ENCODE measurements around the gene CCR5.

The CCR5 gene

GRCh38 chr3:46409739-46410489, 39.2 kb downstream of the CCR5 start (continued):
- TF ChIP-seq ZNF391 (tag by site-specific recombination; IDR thresholded peaks at IDR 0.05; ENCODE audit: borderline replicate concordance, low read depth): no peak
- TF ChIP-seq ZNF362 (tag by site-specific recombination; IDR thresholded peaks at IDR 0.05): no peak
- no peak for TF ChIP-seq ZNF16 (tag by site-specific recombination; IDR thresholded peaks at IDR 0.05; ENCODE audit: low read depth)
- TF ChIP-seq AEBP2 (tag by site-specific recombination; IDR thresholded peaks at IDR 0.05; ENCODE audit: borderline replicate concordance): no peak
- no peak for TF ChIP-seq ZNF274 (IDR thresholded peaks at IDR 0.05; ENCODE audit: low read length)
- no peak for TF ChIP-seq ZNF274 (tag by site-specific recombination; IDR thresholded peaks at IDR 0.05; ENCODE audit: borderline replicate concordance)

- no peaks in the 10 kb centered on the region for H3K4me1 ChIP-seq (ENCODE audit: control insufficient read depth, insufficient read depth, low read length)
- H3K9me3 ChIP-seq (ENCODE audit: control insufficient read depth, insufficient read depth, low read depth, low read length): no peaks in the 10 kb centered on the region
- no peak overlapping the region for H3K4me3 ChIP-seq (ENCODE audit: low read depth, low read length)
- TF ChIP-seq ZNF132 (tag by site-specific recombination; IDR thresholded peaks at IDR 0.05; ENCODE audit: borderline replicate concordance) (no peak), ZNF292 (tag by site-specific recombination; IDR thresholded peaks at IDR 0.05; ENCODE audit: borderline replicate concordance, low read depth) (no peak), ZNF518A (tag by site-specific recombination; conservative IDR thresholded peaks at IDR 0.05; ENCODE audit: low read depth) (no peak), SP2 (tag by site-specific recombination; IDR thresholded peaks at IDR 0.05) (no peak), ZNF510 (tag by site-specific recombination; IDR thresholded peaks at IDR 0.05; ENCODE audit: insufficient replicate concordance) (no peak), PRDM6 (tag by site-specific recombination; IDR thresholded peaks at IDR 0.05) (no peak), ZNF747 (tag by site-specific recombination; IDR thresholded peaks at IDR 0.05) (no peak), ZNF830 (tag by site-specific recombination; IDR thresholded peaks at IDR 0.05; ENCODE audit: low read depth) (no peak), ZNF324 (tag by site-specific recombination; IDR thresholded peaks at IDR 0.05) (no peak), ZNF701 (tag by site-specific recombination; IDR thresholded peaks at IDR 0.05) (no peak), ZNF621 (tag by site-specific recombination; IDR thresholded peaks at IDR 0.05) (no peak), ZNF529 (tag by site-specific recombination; IDR thresholded peaks at IDR 0.05; ENCODE audit: insufficient replicate concordance) (no peak)
- ChIA-PET POLR2A (no interaction called here), CTCF (no interaction called here)
- no peaks in the 10 kb centered on the region for H3K36me3 ChIP-seq (ENCODE audit: control insufficient read depth in 2 of 2, insufficient read depth in 1 of 2, low read length in 2 of 2)
- no peak overlapping the region for H3K27ac ChIP-seq (ENCODE audit: extremely low read depth, low read depth, low read length)
These were observed 39.9 kb downstream of the CCR5 start for GRCh38 chr3:46410669-46411068.
